ENCODE data around the gene RNF141. TPM values are rescaled to one million over a fixed set of nuclear protein-coding genes. Genes with fewer than 3 reads are reported as not detected.

The RNF141 gene
- total RNA-seq, 1 experiment from 2014 or later = 23.2 TPM

GRCh38 chr11:10540915-10541560 is at the start of gene RNF141 (continued):
- no peak for TF ChIP-seq NR1H2 (CRISPR knock-in tag; IDR thresholded peaks at IDR 0.05)
- TF ChIP-seq MYBL2 (CRISPR knock-in tag; IDR thresholded peaks at IDR 0.05) = peak; percentile 74
- peak; percentile 99 for TF ChIP-seq SP1 (CRISPR knock-in tag; conservative IDR thresholded peaks at IDR 0.05)
- peak; percentile 71; the same call in 1 of the 2 replicates for TF ChIP-seq ZNF281 (CRISPR knock-in tag; IDR thresholded peaks at IDR 0.05)
- TF ChIP-seq ZNF416 (CRISPR knock-in tag; IDR thresholded peaks at IDR 0.05) = 0 out of 2 replicates have a peak, but pooled peaks have one; percentile 46
- TF ChIP-seq PRDM15 (CRISPR knock-in tag; IDR thresholded peaks at IDR 0.05) = no peak
- peak; percentile 73; the same call in 1 of the 2 replicates for TF ChIP-seq ARID4B (CRISPR knock-in tag; IDR thresholded peaks at IDR 0.05; ENCODE audit: borderline replicate concordance)
- peak; percentile 61; the same call in 1 of the 2 replicates for TF ChIP-seq GABPB1 (CRISPR knock-in tag; IDR thresholded peaks at IDR 0.05)
- 0 out of 2 replicates have a peak, but pooled peaks have one; percentile 67 for TF ChIP-seq SMAD3 (CRISPR knock-in tag; IDR thresholded peaks at IDR 0.05; ENCODE audit: borderline replicate concordance)
- peak; percentile 76 for TF ChIP-seq TEAD1 (CRISPR knock-in tag; IDR thresholded peaks at IDR 0.05)
- peak; percentile 87 for TF ChIP-seq FOXP1 (CRISPR knock-in tag; IDR thresholded peaks at IDR 0.05; ENCODE audit: borderline replicate concordance)
- 0 out of 2 replicates have a peak, but pooled peaks have one; percentile 49 for TF ChIP-seq ZNF232 (CRISPR knock-in tag; IDR thresholded peaks at IDR 0.05)
- peak; percentile 93; the same call in 1 of the 2 replicates for TF ChIP-seq CREB1 (CRISPR knock-in tag; IDR thresholded peaks at IDR 0.05)
- TF ChIP-seq ETV6 (CRISPR knock-in tag; IDR thresholded peaks at IDR 0.05) = peak; percentile 88; the same call in 1 of the 2 replicates
- TF ChIP-seq FOXK1 (CRISPR knock-in tag; IDR thresholded peaks at IDR 0.05) = peak; percentile 81
- TF ChIP-seq NFATC4 (CRISPR knock-in tag; IDR thresholded peaks at IDR 0.05) = no peak
- peak; percentile 51; the same call in 1 of the 2 replicates for TF ChIP-seq KAT7 (CRISPR knock-in tag; IDR thresholded peaks at IDR 0.05; ENCODE audit: borderline replicate concordance)
- 0 out of 2 replicates have a peak, but pooled peaks have one; percentile 69 for TF ChIP-seq ZBTB43 (CRISPR knock-in tag; IDR thresholded peaks at IDR 0.05)
- TF ChIP-seq ATF6 (CRISPR knock-in tag; IDR thresholded peaks at IDR 0.05) = no peak
- TF ChIP-seq JUN (CRISPR knock-in tag; IDR thresholded peaks at IDR 0.05) = 0 out of 2 replicates have a peak, but pooled peaks have one; percentile 39
- TF ChIP-seq JAZF1 (CRISPR knock-in tag; IDR thresholded peaks at IDR 0.05) = no peak

Data from WTC11 (cell line).